Activated naive CD8-positive, alpha-beta T cell treated with anti-CD3 and anti-CD28 coated beads, Interleukin-2, amount 50 U/mL, for 24 hours (primary cell): ENCODE data around the gene GHRH.
A peak's percentile ranks its signal among the peaks of the same experiment; 100 is the strongest.

Source experiments
- ATAC-seq: fragments of 150-1000 bp; cut with Tn5 transposase; one replicate; pipeline ENCODE4 v1.10.0; 2021
- DNase-seq: peaks from one replicate; pipeline ENCODE4 v3.0.0; 2021
- H3K27ac Mint-ChIP-seq: one replicate; pipeline ENCODE4 v1.8.0; 2021; ENCODE audit warnings: mild to moderate bottlenecking, mixed read lengths
- H3K27me3 Mint-ChIP-seq: one replicate; pipeline ENCODE4 v1.8.0; 2021; ENCODE audit warnings: mixed read lengths
- H3K36me3 Mint-ChIP-seq: one replicate; pipeline ENCODE4 v1.8.0; 2021; ENCODE audit warnings: low read depth, mixed read lengths
- H3K4me1 Mint-ChIP-seq: one replicate; pipeline ENCODE4 v1.8.0; 2021; ENCODE audit warnings: mixed read lengths
- H3K4me3 Mint-ChIP-seq: one replicate; pipeline ENCODE4 v1.8.0; 2021; ENCODE audit warnings: mild to moderate bottlenecking, moderate library complexity, mixed read lengths
- H3K9me3 Mint-ChIP-seq: one replicate; pipeline ENCODE4 v1.8.0; 2021; ENCODE audit warnings: mixed read lengths

The GHRH gene

GRCh38 chr20:37279820-37280219 lies 18.2 kb upstream of the GHRH start:
- H3K27ac Mint-ChIP-seq: no peak overlapping the region
- DNase-seq: no peak
- no peaks in the 10 kb centered on the region for H3K9me3 Mint-ChIP-seq
- peaks cover 15% of the 10 kb centered on the region for H3K4me1 Mint-ChIP-seq
- ATAC-seq: no peak
- no peak overlapping the region for H3K4me3 Mint-ChIP-seq
- no peaks in the 10 kb centered on the region for H3K27me3 Mint-ChIP-seq
- no peaks in the 10 kb centered on the region for H3K36me3 Mint-ChIP-seq

- H3K9me3 Mint-ChIP-seq: no peaks in the 10 kb centered on the region
- no peak overlapping the region for H3K27ac Mint-ChIP-seq
- ATAC-seq (no peak), DNase-seq (no peak)
- H3K36me3 Mint-ChIP-seq: no peaks in the 10 kb centered on the region
- H3K27me3 Mint-ChIP-seq: no peaks in the 10 kb centered on the region
- H3K4me1 Mint-ChIP-seq: peaks cover 20% of the 10 kb centered on the region
- no peak overlapping the region for H3K4me3 Mint-ChIP-seq
These were observed 17.5 kb upstream of the GHRH start for GRCh38 chr20:37278966-37279590.

GRCh38 chr20:37277253-37277593 lies 15.6 kb upstream of the GHRH start:
- Mint-ChIP-seq H3K4me3 (no peak overlapping the region), H3K4me1 (peaks cover 20% of the 10 kb centered on the region), H3K27me3 (no peaks in the 10 kb centered on the region), H3K36me3 (no peaks in the 10 kb centered on the region), H3K9me3 (no peaks in the 10 kb centered on the region), H3K27ac (no peak overlapping the region)
- DNase-seq (no peak), ATAC-seq (no peak)

DNA sequence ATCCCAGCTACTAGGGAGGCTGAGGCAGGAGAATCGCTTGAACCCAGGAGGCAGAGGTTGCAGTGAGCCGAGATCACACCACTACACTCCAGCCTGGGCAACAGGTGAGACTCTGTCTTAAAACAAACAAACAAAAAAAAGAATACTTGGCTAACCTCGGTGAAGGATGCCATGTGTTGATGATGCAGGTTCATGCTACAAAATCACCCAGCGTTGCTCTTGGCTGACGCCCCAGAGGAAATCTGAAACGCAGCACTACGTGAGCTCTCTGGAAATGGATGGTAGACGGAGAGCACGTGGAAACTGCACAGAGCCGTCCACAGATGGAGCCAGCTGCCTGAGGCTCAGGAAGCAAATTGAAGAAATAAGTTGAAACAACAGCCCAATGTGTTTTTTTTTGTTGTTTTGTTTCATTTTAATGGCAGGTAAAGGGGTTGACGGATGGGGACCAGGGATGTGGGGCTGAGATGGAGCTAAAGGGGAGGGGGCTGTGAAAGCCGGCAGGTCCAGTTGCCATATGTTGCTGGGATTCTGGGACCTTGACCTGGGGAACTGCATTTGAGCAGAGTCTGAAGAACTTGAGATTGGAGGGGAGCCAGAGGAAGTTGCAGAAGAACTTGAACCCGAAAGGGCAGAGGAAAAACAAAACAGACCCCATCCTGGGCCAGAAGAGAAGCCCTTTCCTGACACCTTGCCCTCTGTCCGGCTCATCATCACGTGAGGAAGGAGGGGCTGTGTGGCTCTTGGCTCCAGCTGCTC lies 15.1 kb upstream of the GHRH start:
- H3K9me3 Mint-ChIP-seq: no peaks in the 10 kb centered on the region
- no peak overlapping the region for H3K27ac Mint-ChIP-seq
- H3K4me3 Mint-ChIP-seq: no peak overlapping the region
- ATAC-seq (peak; percentile 49), DNase-seq (no peak)
- H3K4me1 Mint-ChIP-seq: peaks cover 20% of the 10 kb centered on the region
- no peaks in the 10 kb centered on the region for H3K27me3 Mint-ChIP-seq
- H3K36me3 Mint-ChIP-seq: no peaks in the 10 kb centered on the region

DNA sequence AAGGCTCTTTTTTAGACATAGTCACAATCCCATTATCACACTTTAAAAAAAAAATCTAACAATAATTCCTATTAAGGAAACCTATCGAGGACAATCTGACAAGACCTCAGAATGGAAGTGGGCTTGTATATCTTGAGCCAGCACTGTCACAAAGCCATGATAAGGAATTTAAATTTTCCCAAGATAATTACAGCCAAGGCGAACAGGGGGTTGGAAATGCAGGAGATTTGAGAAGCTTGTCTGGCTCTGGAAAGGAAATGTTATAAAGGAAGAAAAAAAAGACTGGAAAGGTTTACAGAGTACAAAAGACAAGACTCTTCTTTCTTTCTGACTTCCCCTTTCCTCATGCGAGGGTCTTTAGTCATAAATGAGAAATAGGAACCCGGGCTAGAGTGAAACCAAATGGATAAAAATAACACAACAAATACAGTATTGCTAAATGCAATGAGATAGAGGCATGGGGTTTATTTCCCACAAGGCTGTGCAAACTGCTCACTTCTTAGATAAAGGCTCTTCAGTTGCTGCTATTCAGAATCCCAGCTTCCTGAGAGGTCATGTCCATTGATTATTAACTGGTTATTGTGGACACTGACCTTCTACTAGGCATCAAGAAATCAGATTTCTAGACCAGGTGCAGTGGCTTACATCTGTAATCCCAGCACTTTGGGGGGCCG lies 13.4 kb upstream of the GHRH start:
- Mint-ChIP-seq H3K4me1 (peaks cover 26% of the 10 kb centered on the region), H3K27me3 (no peaks in the 10 kb centered on the region), H3K36me3 (no peaks in the 10 kb centered on the region), H3K27ac (no peak overlapping the region), H3K9me3 (no peaks in the 10 kb centered on the region), H3K4me3 (no peak overlapping the region)
- DNase-seq: no peak
- ATAC-seq: no peak

DNA sequence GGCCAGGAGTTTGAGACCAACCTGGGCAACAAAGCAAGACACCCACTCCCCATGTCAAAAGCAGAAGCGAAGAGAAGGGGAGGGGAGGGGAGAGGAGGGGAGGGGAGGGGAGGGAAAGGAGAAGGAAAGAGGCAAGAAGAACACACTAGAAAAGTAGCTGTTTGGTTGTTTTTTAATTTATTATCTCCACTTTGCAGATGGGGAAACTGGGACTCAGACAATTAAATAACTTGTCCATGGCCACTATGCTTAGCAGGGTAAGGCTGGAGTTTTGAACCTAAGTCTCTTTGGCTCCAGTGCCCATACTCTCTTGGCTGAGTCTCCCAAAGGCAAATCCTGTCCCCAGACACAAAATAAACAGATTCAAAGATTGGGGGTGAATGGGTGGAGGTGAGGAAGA lies 12.4 kb upstream of the GHRH start:
- no peaks in the 10 kb centered on the region for H3K27me3 Mint-ChIP-seq
- no peaks in the 10 kb centered on the region for H3K9me3 Mint-ChIP-seq
- no peak overlapping the region for H3K27ac Mint-ChIP-seq
- peaks cover 30% of the 10 kb centered on the region for H3K4me1 Mint-ChIP-seq
- ATAC-seq (no peak), DNase-seq (no peak)
- no peak overlapping the region for H3K4me3 Mint-ChIP-seq
- no peaks in the 10 kb centered on the region for H3K36me3 Mint-ChIP-seq

GRCh38 chr20:37271421-37271768 lies 9.8 kb upstream of the GHRH start:
- no peak overlapping the region for H3K4me3 Mint-ChIP-seq
- DNase-seq (no peak), ATAC-seq (no peak)
- no peaks in the 10 kb centered on the region for H3K9me3 Mint-ChIP-seq
- no peaks in the 10 kb centered on the region for H3K36me3 Mint-ChIP-seq
- no peaks in the 10 kb centered on the region for H3K27me3 Mint-ChIP-seq
- no peak overlapping the region for H3K27ac Mint-ChIP-seq
- H3K4me1 Mint-ChIP-seq: peaks cover 21% of the 10 kb centered on the region

GRCh38 chr20:37270576-37271420 lies 9.2 kb upstream of the GHRH start:
- peak; percentile 50 for ATAC-seq
- DNase-seq: no peak
- no peaks in the 10 kb centered on the region for H3K9me3 Mint-ChIP-seq
- peaks cover 20% of the 10 kb centered on the region for H3K4me1 Mint-ChIP-seq
- no peaks in the 10 kb centered on the region for H3K27me3 Mint-ChIP-seq
- no peaks in the 10 kb centered on the region for H3K36me3 Mint-ChIP-seq
- H3K27ac Mint-ChIP-seq: no peak overlapping the region
- no peak overlapping the region for H3K4me3 Mint-ChIP-seq

- DNase-seq (no peak), ATAC-seq (no peak)
- H3K4me1 Mint-ChIP-seq: peaks cover 10% of the 10 kb centered on the region
- no peak overlapping the region for H3K4me3 Mint-ChIP-seq
- no peaks in the 10 kb centered on the region for H3K36me3 Mint-ChIP-seq
- H3K9me3 Mint-ChIP-seq: no peaks in the 10 kb centered on the region
- H3K27ac Mint-ChIP-seq: no peak overlapping the region
- H3K27me3 Mint-ChIP-seq: no peaks in the 10 kb centered on the region
These were observed 6.2 kb upstream of the GHRH start for GRCh38 chr20:37267667-37268313.

GRCh38 chr20:37266940-37267666 lies 5.5 kb upstream of the GHRH start:
- no peak overlapping the region for H3K4me3 Mint-ChIP-seq
- no peaks in the 10 kb centered on the region for H3K9me3 Mint-ChIP-seq
- H3K27ac Mint-ChIP-seq: no peak overlapping the region
- no peak for DNase-seq
- ATAC-seq: no peak
- H3K27me3 Mint-ChIP-seq: no peaks in the 10 kb centered on the region
- no peaks in the 10 kb centered on the region for H3K36me3 Mint-ChIP-seq
- H3K4me1 Mint-ChIP-seq: peaks cover 10% of the 10 kb centered on the region

- H3K27ac Mint-ChIP-seq: no peak overlapping the region
- H3K4me3 Mint-ChIP-seq: no peak overlapping the region
- no peak for DNase-seq
- H3K27me3 Mint-ChIP-seq: peaks cover 5% of the 10 kb centered on the region
- ATAC-seq: peak; percentile 77
- no peaks in the 10 kb centered on the region for H3K36me3 Mint-ChIP-seq
- H3K9me3 Mint-ChIP-seq: no peaks in the 10 kb centered on the region
- peaks cover 5% of the 10 kb centered on the region for H3K4me1 Mint-ChIP-seq
These were observed 3.5 kb upstream of the GHRH start for GRCh38 chr20:37265152-37265551.

DNA sequence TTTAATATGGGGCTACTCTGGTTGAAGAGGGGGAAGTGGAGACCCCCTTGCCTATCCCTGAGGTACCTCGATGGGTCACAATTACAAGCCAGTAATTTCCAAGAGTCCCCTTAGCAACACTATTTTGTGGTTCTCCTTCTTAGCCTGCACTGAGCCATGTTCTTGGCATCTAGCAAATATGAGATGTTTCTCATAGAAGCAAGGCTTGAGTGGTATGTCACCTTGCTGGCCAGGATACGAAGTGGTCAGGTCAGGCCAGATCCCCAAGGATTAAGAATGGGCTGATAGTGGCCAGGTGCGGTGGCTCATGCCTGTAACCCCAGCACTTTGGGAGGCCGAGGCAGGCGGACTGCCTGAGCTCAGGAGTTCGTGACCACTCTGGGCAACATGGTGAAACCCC lies 2.1 kb upstream of the GHRH start:
- no peaks in the 10 kb centered on the region for H3K36me3 Mint-ChIP-seq
- H3K4me3 Mint-ChIP-seq: no peak overlapping the region
- peaks cover 5% of the 10 kb centered on the region for H3K27me3 Mint-ChIP-seq
- no peaks in the 10 kb centered on the region for H3K9me3 Mint-ChIP-seq
- H3K27ac Mint-ChIP-seq: no peak overlapping the region
- no peaks in the 10 kb centered on the region for H3K4me1 Mint-ChIP-seq
- DNase-seq (no peak), ATAC-seq (no peak)

GRCh38 chr20:37262505-37262904 lies 891 bp upstream of the GHRH start:
- H3K9me3 Mint-ChIP-seq: no peaks in the 10 kb centered on the region
- no peak overlapping the region for H3K27ac Mint-ChIP-seq
- ATAC-seq (no peak), DNase-seq (no peak)
- no peaks in the 10 kb centered on the region for H3K36me3 Mint-ChIP-seq
- H3K4me1 Mint-ChIP-seq: no peaks in the 10 kb centered on the region
- no peak overlapping the region for H3K4me3 Mint-ChIP-seq
- H3K27me3 Mint-ChIP-seq: peaks cover 5% of the 10 kb centered on the region

GRCh38 chr20:37260923-37261322 lies 691 bp downstream of the GHRH start:
- Mint-ChIP-seq H3K4me1 (no peaks in the 10 kb centered on the region), H3K27me3 (peaks cover 5% of the 10 kb centered on the region)

More at GRCh38 chr20:37260923-37261322, 691 bp downstream of the GHRH start:
- DNase-seq: no peak
- Mint-ChIP-seq H3K36me3 (no peaks in the 10 kb centered on the region), H3K4me3 (no peak overlapping the region), H3K9me3 (no peaks in the 10 kb centered on the region), H3K27ac (no peak overlapping the region)
- no peak for ATAC-seq
